Mesenchymal stem cell (in vitro differentiated cells and primary cell): ENCODE results near the gene EEIG1.

Experiments used
- DNase-seq: peaks from one replicate; pipeline ENCODE4 v3.0.0-alpha.2; 2013
- H2AFZ ChIP-seq: one replicate; pipeline ENCODE4 v1.6.1; 2013; ENCODE audit warnings: low read depth, mild to moderate bottlenecking, control low read depth, inconsistent platforms, low read length, moderate library complexity
- H2AK5ac ChIP-seq: 2 replicates; pipeline ENCODE4 v1.6.1; 2013; ENCODE audit warnings: low read length, moderate library complexity, mild to moderate bottlenecking, inconsistent platforms; ENCODE audit not compliant: severe bottlenecking
- H2BK120ac ChIP-seq: one replicate; pipeline ENCODE4 v1.6.1; 2013; ENCODE audit warnings: low read depth, mild to moderate bottlenecking, inconsistent platforms, low read length, moderate library complexity
- H2BK12ac ChIP-seq, 2 experiments: one replicate each; pipeline ENCODE4 v1.6.1; 2013; ENCODE audit warnings: inconsistent platforms in 2 of 2, low read length in 2 of 2, mild to moderate bottlenecking in 2 of 2, moderate library complexity in 2 of 2, control low read depth in 1 of 2
- H2BK15ac ChIP-seq: one replicate; pipeline ENCODE4 v1.6.1; 2013; ENCODE audit warnings: mild to moderate bottlenecking, low read depth, inconsistent platforms; ENCODE audit not compliant: poor library complexity, severe bottlenecking
- H2BK5ac ChIP-seq: 2 replicates; pipeline ENCODE4 v1.6.1; 2013; ENCODE audit warnings: low read depth, mild to moderate bottlenecking, low read length, control low read depth, inconsistent platforms; ENCODE audit not compliant: poor library complexity, severe bottlenecking
- H3K14ac ChIP-seq, 2 experiments: one replicate each; pipeline ENCODE4 v1.6.1; 2013; ENCODE audit warnings: inconsistent platforms in 2 of 2, low read length in 2 of 2, control low read depth in 1 of 2, mild to moderate bottlenecking in 1 of 2, moderate library complexity in 1 of 2
- H3K18ac ChIP-seq, 2 experiments: one replicate each; pipeline ENCODE4 v1.6.1; 2013; ENCODE audit warnings: inconsistent platforms in 2 of 2, low read length in 2 of 2, control low read depth in 1 of 2, low read depth in 1 of 2, mild to moderate bottlenecking in 1 of 2
- H3K23ac ChIP-seq, 2 experiments: one replicate each; pipeline ENCODE4 v1.6.1; 2013; ENCODE audit warnings: inconsistent platforms in 2 of 2, low read length in 2 of 2, mild to moderate bottlenecking in 2 of 2, moderate library complexity in 2 of 2, control low read depth in 1 of 2
- H3K27ac ChIP-seq: 2 replicates; pipeline ENCODE4 v1.5.1; 2013; ENCODE audit warnings: mild to moderate bottlenecking, moderate library complexity, low read length, control low read depth, inconsistent platforms; ENCODE audit not compliant: poor library complexity, severe bottlenecking
- H3K27me3 ChIP-seq, 2 experiments: 2 replicates each; pipeline versions ENCODE4 v1.6.1 to v1.7.0; 2013; ENCODE audit warnings: low read length in 2 of 2, mild to moderate bottlenecking in 2 of 2, moderate library complexity in 2 of 2, control low read depth in 1 of 2, inconsistent platforms in 1 of 2; ENCODE audit not compliant: control insufficient read depth in 1 of 2, insufficient read depth in 1 of 2
- H3K36me3 ChIP-seq, 2 experiments: 2 replicates each; pipeline versions ENCODE4 v1.6.1 to v1.7.0; 2013; ENCODE audit warnings: low read length in 2 of 2, control low read depth in 1 of 2, inconsistent platforms in 1 of 2, low read depth in 1 of 2, mild to moderate bottlenecking in 1 of 2; ENCODE audit not compliant: insufficient read depth in 2 of 2, control insufficient read depth in 1 of 2
- H3K4ac ChIP-seq, 2 experiments: one replicate each; pipeline ENCODE4 v1.6.1; 2013; ENCODE audit warnings: inconsistent platforms in 2 of 2, low read length in 2 of 2, mild to moderate bottlenecking in 2 of 2, moderate library complexity in 2 of 2, control low read depth in 1 of 2, low read depth in 1 of 2
- H3K4me1 ChIP-seq: 2 replicates; pipeline ENCODE4 v1.6.1; 2013; ENCODE audit warnings: low read depth, low read length, control low read depth; ENCODE audit not compliant: control insufficient read depth, insufficient read depth
- H3K4me2 ChIP-seq: 2 replicates; pipeline ENCODE4 v1.6.1; 2013; ENCODE audit warnings: low read length, mild to moderate bottlenecking, inconsistent platforms; ENCODE audit not compliant: poor library complexity, severe bottlenecking
- H3K4me3 ChIP-seq, 2 experiments: 2 replicates each; pipeline versions ENCODE4 v1.5.1 to v1.7.0; 2013; ENCODE audit warnings: low read length in 2 of 2, mild to moderate bottlenecking in 2 of 2, control low read depth in 1 of 2, low read depth in 1 of 2; ENCODE audit not compliant: insufficient read depth in 1 of 2
- H3K79me1 ChIP-seq: replicated peaks from 2 replicates; pipeline ENCODE4 v1.6.1; 2013; ENCODE audit warnings: mild to moderate bottlenecking, control low read depth, low read length, inconsistent platforms; ENCODE audit not compliant: poor library complexity, severe bottlenecking
- H3K9ac ChIP-seq: 2 replicates; pipeline ENCODE4 v1.7.0; 2013; ENCODE audit warnings: mild to moderate bottlenecking, low read length, moderate library complexity
- H3K9me3 ChIP-seq: 2 replicates; pipeline ENCODE4 v1.7.0; 2013; ENCODE audit warnings: mild to moderate bottlenecking, low read length; ENCODE audit not compliant: control insufficient read depth
- H4K8ac ChIP-seq: one replicate; pipeline ENCODE4 v1.6.1; 2013; ENCODE audit warnings: inconsistent platforms, mild to moderate bottlenecking, low read length, moderate library complexity
- H4K91ac ChIP-seq: one replicate; pipeline ENCODE4 v1.6.1; 2013; ENCODE audit warnings: mild to moderate bottlenecking, low read length, inconsistent platforms
- WGBS: methylation state at CpG from one replicate; pipeline ENCODE4 v1.1.7; 2013; ENCODE audit warnings: mixed read lengths; 5-methylcytosine and 5-hydroxymethylcytosine counted together

The EEIG1 gene

DNA sequence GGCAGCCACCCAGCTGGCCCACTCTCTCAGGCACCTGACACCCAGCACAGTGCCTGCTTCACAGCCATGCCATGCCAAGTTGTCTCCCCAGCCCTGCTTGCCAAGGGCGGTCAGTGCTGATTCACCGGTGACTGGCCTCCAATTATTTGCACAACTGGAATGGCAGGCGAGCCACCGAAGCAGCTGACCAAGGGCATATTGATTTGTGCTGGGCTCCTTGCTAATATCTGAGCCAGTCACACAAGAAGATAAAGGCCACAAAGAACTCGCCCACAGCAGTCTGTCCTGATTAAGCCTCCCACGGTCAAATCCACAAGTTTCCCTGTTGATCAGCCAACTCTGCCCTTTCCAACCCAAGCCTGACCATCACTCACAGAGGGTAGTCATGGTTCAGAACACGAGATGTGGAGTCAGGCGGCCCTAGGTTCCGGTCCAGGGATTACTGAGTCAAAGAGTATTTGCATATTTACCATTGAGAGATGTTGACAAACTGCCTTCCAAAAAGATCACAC, 6.4 kb upstream of the EEIG1 start:
- no peak overlapping the region for H3K4ac ChIP-seq
- no peak overlapping the region for H4K91ac ChIP-seq
- H2BK12ac ChIP-seq = no peak overlapping the region
- peaks cover 0 to 5% of the 10 kb centered on the region in 2 experiments for H3K27me3 ChIP-seq
- peak overlapping the region; percentile 25 for H3K9ac ChIP-seq
- H2BK5ac ChIP-seq = no peak overlapping the region
- no peaks in the 10 kb centered on the region for H3K9me3 ChIP-seq
- H3K23ac ChIP-seq = no peak overlapping the region
- 92% methylated on average over 9 of the region's 9 CpGs for WGBS
- H2BK15ac ChIP-seq = no peak overlapping the region
- no peak overlapping the region for H3K4me2 ChIP-seq
- H2BK120ac ChIP-seq = no peak overlapping the region
- H4K8ac ChIP-seq = no peak overlapping the region
- no peak overlapping the region for H3K18ac ChIP-seq
- H3K14ac ChIP-seq = no peak overlapping the region
- no peak for DNase-seq
- no peaks in the 10 kb centered on the region for H3K79me1 ChIP-seq
- no peak overlapping the region for H2AFZ ChIP-seq
- no peak overlapping the region for H3K4me3 ChIP-seq
- H3K27ac ChIP-seq = no peak overlapping the region
- H3K36me3 ChIP-seq = no peaks in the 10 kb centered on the region
- H3K4me1 ChIP-seq = peaks cover 6% of the 10 kb centered on the region
- H2AK5ac ChIP-seq = no peak overlapping the region

GRCh38 chr9:127985011-127985410, 4.2 kb upstream of the EEIG1 start:
- Histone ChIP-seq H3K9me3 (no peaks in the 10 kb centered on the region), H4K91ac (no peak overlapping the region), H2BK5ac (no peak overlapping the region), H3K23ac (no peak overlapping the region), H3K79me1 (no peaks in the 10 kb centered on the region), H3K36me3 (no peaks in the 10 kb centered on the region), H3K4me2 (no peak overlapping the region), H4K8ac (no peak overlapping the region), H3K27me3 (no peaks in the 10 kb centered on the region), H2AFZ (no peak overlapping the region), H3K18ac (no peak overlapping the region), H3K4me1 (peaks cover 9% of the 10 kb centered on the region), H3K14ac (no peak overlapping the region), H2BK120ac (no peak overlapping the region), H3K27ac (no peak overlapping the region), H3K9ac (no peak overlapping the region), H3K4ac (no peak overlapping the region), H2AK5ac (no peak overlapping the region), H2BK15ac (no peak overlapping the region), H3K4me3 (no peak overlapping the region), H2BK12ac (no peak overlapping the region)
- no peak for DNase-seq
- 91% methylated on average over 3 of the region's 3 CpGs for WGBS

DNA sequence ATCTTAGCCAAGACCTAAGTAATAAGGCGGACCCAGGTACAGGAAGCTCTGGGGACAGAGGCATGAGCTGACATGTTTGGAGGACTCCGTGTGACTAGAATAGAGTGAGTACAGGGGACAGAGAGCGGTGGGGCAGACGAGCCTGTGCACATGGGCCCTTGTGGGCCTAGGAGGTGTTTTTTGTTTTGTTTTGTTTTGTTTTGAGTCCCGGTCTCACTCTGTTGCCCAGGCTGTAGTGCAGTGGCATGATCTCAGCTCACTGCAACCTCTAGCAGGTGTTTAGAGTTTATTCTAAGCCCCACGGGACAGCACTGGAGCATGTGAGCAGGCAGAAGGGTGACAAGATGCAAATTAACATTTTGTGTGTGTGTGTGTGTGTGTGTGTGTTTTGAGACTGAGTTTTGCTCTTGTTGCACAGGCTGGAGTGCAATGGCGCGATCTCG, 3.1 kb upstream of the EEIG1 start:
- no peak overlapping the region for H2BK120ac ChIP-seq
- H2BK5ac ChIP-seq = no peak overlapping the region
- no peak overlapping the region for H3K4ac ChIP-seq
- H3K18ac ChIP-seq = no peak overlapping the region
- no peaks in the 10 kb centered on the region for H3K27me3 ChIP-seq
- DNase-seq = no peak
- no peaks in the 10 kb centered on the region for H3K36me3 ChIP-seq
- H3K4me3 ChIP-seq = no peak overlapping the region
- peaks cover 18% of the 10 kb centered on the region for H3K4me1 ChIP-seq
- no peaks in the 10 kb centered on the region for H3K9me3 ChIP-seq
- no peak overlapping the region for H3K9ac ChIP-seq
- H3K23ac ChIP-seq = no peak overlapping the region
- H2BK15ac ChIP-seq = no peak overlapping the region
- no peak overlapping the region for H3K14ac ChIP-seq
- H4K91ac ChIP-seq = no peak overlapping the region
- 93% methylated on average over 9 of the region's 9 CpGs for WGBS
- H3K4me2 ChIP-seq = no peak overlapping the region
- no peak overlapping the region for H2AFZ ChIP-seq
- no peak overlapping the region for H3K27ac ChIP-seq
- H4K8ac ChIP-seq = no peak overlapping the region
- peaks cover 2% of the 10 kb centered on the region for H3K79me1 ChIP-seq
- no peak overlapping the region for H2BK12ac ChIP-seq
- H2AK5ac ChIP-seq = no peak overlapping the region

DNA sequence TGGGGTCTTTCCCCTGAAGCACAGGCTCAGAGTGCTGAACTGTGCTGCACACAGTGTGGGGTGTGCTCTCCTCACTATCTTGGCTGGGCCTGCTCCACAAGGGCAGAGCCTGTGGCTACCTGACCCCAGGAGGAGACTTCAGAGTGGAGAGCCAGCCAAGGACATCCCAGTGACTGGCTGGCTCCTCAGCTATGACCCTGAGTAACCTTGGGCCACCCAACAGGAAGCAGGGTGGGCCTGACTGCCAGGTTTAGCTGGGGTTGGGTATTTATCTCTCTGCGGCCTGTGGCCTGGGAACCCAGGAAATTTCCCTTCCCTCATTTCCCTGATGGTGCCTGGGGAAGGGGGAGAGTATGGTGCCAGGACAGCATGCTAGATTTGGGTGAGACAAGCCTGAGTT, 2.1 kb upstream of the EEIG1 start:
- Histone ChIP-seq H3K4me1 (peaks cover 25% of the 10 kb centered on the region), H4K8ac (no peak overlapping the region), H3K27me3 (no peaks in the 10 kb centered on the region), H3K4ac (no peak overlapping the region), H3K4me2 (no peak overlapping the region), H3K4me3 (no peak overlapping the region), H2BK15ac (no peak overlapping the region), H4K91ac (no peak overlapping the region), H2AK5ac (no peak overlapping the region), H3K27ac (no peak overlapping the region), H3K9ac (no peak overlapping the region), H3K79me1 (peaks cover 7% of the 10 kb centered on the region), H2BK120ac (no peak overlapping the region), H3K9me3 (no peaks in the 10 kb centered on the region), H3K14ac (no peak overlapping the region), H3K36me3 (no peaks in the 10 kb centered on the region), H2AFZ (no peak overlapping the region), H3K23ac (peak overlapping the region in 1 of 2 experiments; percentile 91), H2BK12ac (peak overlapping the region in 1 of 2 experiments; percentile 45), H3K18ac (no peak overlapping the region), H2BK5ac (no peak overlapping the region)
- DNase-seq = no peak
- WGBS = no CpG with 5 or more reads among the region's 1 CpG
